ENCODE measurements around the gene AKR1D1.
"Not testable (repeated sequence)": the region's sequence is repeated elsewhere in the genome, so short reads cannot be mapped to it uniquely, and the experiment has no call there.

AKR1D1 gene

GRCh38 chr7:138032770-138033169, 43.5 kb upstream of the AKR1D1 start:
- Histone ChIP-seq H4K20me1 (ENCODE audit: insufficient read depth, low read length) (no peaks in the 10 kb centered on the region), H2AFZ (ENCODE audit: low read depth, low read length) (no peak overlapping the region), H3K9me3 (ENCODE audit: insufficient read depth, low read length, severe bottlenecking) (peaks cover 10% of the 10 kb centered on the region), H3K4me3 (ENCODE audit: low read depth in 1 of 2, low read length in 2 of 2) (no peak overlapping the region), H3K4me2 (ENCODE audit: insufficient read depth, low read length) (no peak overlapping the region), H3K36me3 (ENCODE audit: insufficient read depth, low read length) (no peaks in the 10 kb centered on the region), H3K9ac (ENCODE audit: low read depth, low read length) (no peak overlapping the region), H3K27me3 (ENCODE audit: insufficient read depth, low read length, poor library complexity) (no peaks in the 10 kb centered on the region), H3K27ac (ENCODE audit: low read length) (no peak overlapping the region), H3K4me1 (ENCODE audit: insufficient read depth, low read length) (no peaks in the 10 kb centered on the region), H3K79me2 (ENCODE audit: insufficient read depth, low read length) (no peaks in the 10 kb centered on the region)
- TF ChIP-seq CTCF (IDR thresholded peaks at IDR 0.05; ENCODE audit: borderline replicate concordance, extremely low read depth, low read length, poor library complexity, severe bottlenecking) (no peak), EZH2 (IDR thresholded peaks at IDR 0.05; ENCODE audit: borderline replicate concordance, low read depth, low read length, severe bottlenecking) (no peak)
- ATAC-seq (ENCODE audit: insufficient read depth, low read depth) (no peak), DNase-seq (no peak)

GRCh38 chr7:138033241-138033640, 43.0 kb upstream of the AKR1D1 start:
- Histone ChIP-seq H3K4me2 (ENCODE audit: insufficient read depth, low read length) (no peak overlapping the region), H3K27me3 (ENCODE audit: insufficient read depth, low read length, poor library complexity) (no peaks in the 10 kb centered on the region), H3K36me3 (ENCODE audit: insufficient read depth, low read length) (no peaks in the 10 kb centered on the region), H3K4me1 (ENCODE audit: insufficient read depth, low read length) (no peaks in the 10 kb centered on the region), H3K9ac (ENCODE audit: low read depth, low read length) (no peak overlapping the region), H4K20me1 (ENCODE audit: insufficient read depth, low read length) (no peaks in the 10 kb centered on the region), H3K79me2 (ENCODE audit: insufficient read depth, low read length) (no peaks in the 10 kb centered on the region), H2AFZ (ENCODE audit: low read depth, low read length) (no peak overlapping the region), H3K9me3 (ENCODE audit: insufficient read depth, low read length, severe bottlenecking) (peaks cover 10% of the 10 kb centered on the region), H3K27ac (ENCODE audit: low read length) (no peak overlapping the region), H3K4me3 (ENCODE audit: low read depth in 1 of 2, low read length in 2 of 2) (no peak overlapping the region)
- TF ChIP-seq CTCF (IDR thresholded peaks at IDR 0.05; ENCODE audit: borderline replicate concordance, extremely low read depth, low read length, poor library complexity, severe bottlenecking), result no peak
- no peak for TF ChIP-seq EZH2 (IDR thresholded peaks at IDR 0.05; ENCODE audit: borderline replicate concordance, low read depth, low read length, severe bottlenecking)
- DNase-seq, result no peak
- no peak for ATAC-seq (ENCODE audit: insufficient read depth, low read depth)

- H3K9me3 ChIP-seq (ENCODE audit: insufficient read depth, low read length, severe bottlenecking), result peaks cover 10% of the 10 kb centered on the region
- H2AFZ ChIP-seq (ENCODE audit: low read depth, low read length), result no peak overlapping the region
- no peaks in the 10 kb centered on the region for H3K79me2 ChIP-seq (ENCODE audit: insufficient read depth, low read length)
- TF ChIP-seq CTCF (IDR thresholded peaks at IDR 0.05; ENCODE audit: borderline replicate concordance, extremely low read depth, low read length, poor library complexity, severe bottlenecking) (no peak), EZH2 (IDR thresholded peaks at IDR 0.05; ENCODE audit: borderline replicate concordance, low read depth, low read length, severe bottlenecking) (no peak)
- H3K27ac ChIP-seq (ENCODE audit: low read length), result no peak overlapping the region
- DNase-seq (no peak), ATAC-seq (ENCODE audit: insufficient read depth, low read depth) (no peak)
- H3K36me3 ChIP-seq (ENCODE audit: insufficient read depth, low read length), result no peaks in the 10 kb centered on the region
- H3K4me2 ChIP-seq (ENCODE audit: insufficient read depth, low read length), result no peak overlapping the region
- no peaks in the 10 kb centered on the region for H4K20me1 ChIP-seq (ENCODE audit: insufficient read depth, low read length)
- H3K4me1 ChIP-seq (ENCODE audit: insufficient read depth, low read length), result no peaks in the 10 kb centered on the region
- H3K4me3 ChIP-seq (ENCODE audit: low read depth in 1 of 2, low read length in 2 of 2), result no peak overlapping the region
- no peaks in the 10 kb centered on the region for H3K27me3 ChIP-seq (ENCODE audit: insufficient read depth, low read length, poor library complexity)
- no peak overlapping the region for H3K9ac ChIP-seq (ENCODE audit: low read depth, low read length)
Observed at GRCh38 chr7:138036135-138036534, 40.1 kb upstream of the AKR1D1 start.

- not testable (repeated sequence) for H3K79me2 ChIP-seq (ENCODE audit: insufficient read depth, low read length); DNase-seq; H2AFZ ChIP-seq (ENCODE audit: low read depth, low read length); H3K27me3 ChIP-seq (ENCODE audit: insufficient read depth, low read length, poor library complexity); ATAC-seq (ENCODE audit: insufficient read depth, low read depth); H3K9me3 ChIP-seq (ENCODE audit: insufficient read depth, low read length, severe bottlenecking); H3K27ac ChIP-seq (ENCODE audit: low read length); H3K4me3 ChIP-seq (ENCODE audit: low read depth in 1 of 2, low read length in 2 of 2); H3K4me2 ChIP-seq (ENCODE audit: insufficient read depth, low read length); H3K9ac ChIP-seq (ENCODE audit: low read depth, low read length); H3K4me1 ChIP-seq (ENCODE audit: insufficient read depth, low read length); H4K20me1 ChIP-seq (ENCODE audit: insufficient read depth, low read length); H3K36me3 ChIP-seq (ENCODE audit: insufficient read depth, low read length)
Observed at GRCh38 chr7:138040063-138040462, 36.2 kb upstream of the AKR1D1 start.

Measured in DND-41 (cell line).